ENCODE data around the gene CHD3. TPM values are rescaled to one million over a fixed set of nuclear protein-coding genes. Genes with fewer than 3 reads are reported as not detected.

CHD3 gene
- total RNA-seq, 1 donor from 2014 or later = 339 TPM

DNA sequence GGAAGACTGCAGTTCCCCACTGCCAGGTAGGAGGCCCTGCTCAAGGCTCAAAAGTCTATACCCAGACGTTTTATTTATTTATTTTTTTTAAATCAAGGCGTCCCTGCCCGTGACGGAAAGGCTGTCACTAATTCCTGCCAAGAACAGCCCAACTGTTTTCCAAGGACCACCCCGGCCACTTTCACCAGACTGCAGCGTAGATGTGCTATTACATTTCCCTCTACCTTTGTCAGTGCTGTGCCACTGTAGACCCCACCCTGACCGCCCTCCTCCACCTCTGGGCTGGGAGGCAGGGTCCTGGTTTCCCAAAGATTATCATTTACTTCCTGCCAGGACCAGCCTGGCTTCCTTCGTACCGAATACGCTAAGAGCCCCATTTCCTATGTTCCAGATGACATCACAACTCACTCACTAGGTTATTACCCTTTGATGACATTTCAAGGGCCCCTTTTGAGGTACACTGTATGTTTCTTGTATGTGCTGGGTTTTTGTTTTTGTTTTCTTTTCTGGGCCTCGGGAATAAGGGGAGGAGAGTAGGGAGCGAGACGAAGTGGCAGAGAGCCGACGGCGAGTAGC is 33.8 kb downstream of the CHD3 start:
- no peaks in the 10 kb centered on the region for H3K9me3 Mint-ChIP-seq
- no peaks in the 10 kb centered on the region for H3K36me3 Mint-ChIP-seq
- H3K4me3 Mint-ChIP-seq = peak overlapping the region; percentile 54
- peaks cover 2% of the 10 kb centered on the region for H3K27me3 Mint-ChIP-seq (ENCODE audit: low read depth)
- peak overlapping the region; percentile 68 for H3K27ac Mint-ChIP-seq
- DNase-seq (ENCODE audit: low spot score in 2 of 2, unreplicated experiment in 2 of 2) = no peak
- H3K4me1 Mint-ChIP-seq = peaks cover 17% of the 10 kb centered on the region
- no peak for TF ChIP-seq CTCF (IDR thresholded peaks at IDR 0.05; ENCODE audit: unreplicated experiment)

GRCh38 chr17:7922845-7923628 is 34.4 kb downstream of the CHD3 start:
- Mint-ChIP-seq H3K4me1 (peaks cover 19% of the 10 kb centered on the region), H3K36me3 (peaks cover 2% of the 10 kb centered on the region), H3K27me3 (ENCODE audit: low read depth) (peaks cover 4% of the 10 kb centered on the region), H3K27ac (peak overlapping the region; percentile 68), H3K4me3 (peak overlapping the region; percentile 54), H3K9me3 (no peaks in the 10 kb centered on the region)
- TF ChIP-seq CTCF (IDR thresholded peaks at IDR 0.05; ENCODE audit: unreplicated experiment) = no peak
- DNase-seq (ENCODE audit: low spot score in 2 of 2, unreplicated experiment in 2 of 2) = peak; percentile 71 to 82

- Mint-ChIP-seq H3K27ac (no peak overlapping the region), H3K9me3 (no peaks in the 10 kb centered on the region), H3K36me3 (peaks cover 3% of the 10 kb centered on the region), H3K27me3 (ENCODE audit: low read depth) (peaks cover 11% of the 10 kb centered on the region), H3K4me1 (peaks cover 31% of the 10 kb centered on the region), H3K4me3 (peak overlapping the region; percentile 48)
- TF ChIP-seq CTCF (IDR thresholded peaks at IDR 0.05; ENCODE audit: unreplicated experiment) = no peak
- no peak for DNase-seq (ENCODE audit: low spot score in 2 of 2, unreplicated experiment in 2 of 2)
Observed at GRCh38 chr17:7927596-7927995, 39.0 kb downstream of the CHD3 start.

GRCh38 chr17:7929158-7930023 is 40.8 kb downstream of the CHD3 start, which contains the start of gene KCNAB3:
Gene KCNAB3, minus strand, starts transcription at chr17:7929856. Its CDS starts 421 bp downstream, at chr17:7929435.
- peaks cover 3% of the 10 kb centered on the region for H3K36me3 Mint-ChIP-seq

More at GRCh38 chr17:7929158-7930023, 40.8 kb downstream of the CHD3 start, which contains the start of gene KCNAB3:
- Mint-ChIP-seq H3K4me3 (peak within 1 kb of the TSS; percentile 95), H3K9me3 (no peaks in the 10 kb centered on the region), H3K27me3 (ENCODE audit: low read depth) (peaks cover 11% of the 10 kb centered on the region), H3K27ac (peak within 1 kb of the TSS; percentile 88), H3K4me1 (peaks cover 40% of the 10 kb centered on the region)
- no peak for TF ChIP-seq CTCF (IDR thresholded peaks at IDR 0.05; ENCODE audit: unreplicated experiment)
- DNase-seq (ENCODE audit: low spot score in 2 of 2, unreplicated experiment in 2 of 2) = peak; percentile 64 to 77

Measured in mesothelial cell of epicardium (in vitro differentiated cells).